ENCODE results near the gene CARD8. TPM values are rescaled to one million over a fixed set of nuclear protein-coding genes. Genes with fewer than 3 reads are reported as not detected.

Gene CARD8
- total and polyA plus RNA-seq, 10 donors, result 61.8 to 238 (median 161) TPM

DNA sequence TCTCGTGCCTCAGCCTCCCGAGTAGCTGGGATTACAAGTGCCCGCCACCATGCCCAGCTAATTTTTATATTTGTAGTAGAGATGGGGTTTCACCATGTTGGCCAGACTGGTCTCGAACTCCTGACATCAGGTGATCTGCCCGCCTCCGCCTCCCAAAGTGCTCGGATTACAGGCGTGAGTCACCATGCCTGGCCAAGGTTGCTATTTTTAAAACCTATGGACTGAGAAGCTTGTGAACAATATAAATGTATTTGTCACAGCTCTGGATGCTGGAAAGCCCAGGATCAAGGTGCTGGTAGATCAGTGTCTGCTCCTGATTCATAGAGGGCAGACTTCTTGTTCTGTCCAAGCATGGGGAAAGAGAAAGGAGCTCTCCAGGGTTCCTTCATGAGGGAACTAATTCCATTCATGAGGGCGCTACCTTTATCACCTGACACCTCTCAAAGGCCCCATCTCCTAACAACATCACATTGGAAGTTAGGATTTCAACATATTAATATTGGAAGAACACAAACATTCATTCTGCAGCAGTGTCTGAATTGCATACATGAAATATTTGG is 16.1 kb downstream of the CARD8 start:
- peaks cover 2 to 32% (median 13%) of the 10 kb centered on the region in 6 donors for H3K4me1 ChIP-seq
- intact Hi-C loops (cut with DNase I; ENCODE audit: low total_unique reads), result no loop called here
- no peak for TF ChIP-seq POLR2AphosphoS5 (IDR thresholded peaks at IDR 0.05)
- TF ChIP-seq, protein P1, sequence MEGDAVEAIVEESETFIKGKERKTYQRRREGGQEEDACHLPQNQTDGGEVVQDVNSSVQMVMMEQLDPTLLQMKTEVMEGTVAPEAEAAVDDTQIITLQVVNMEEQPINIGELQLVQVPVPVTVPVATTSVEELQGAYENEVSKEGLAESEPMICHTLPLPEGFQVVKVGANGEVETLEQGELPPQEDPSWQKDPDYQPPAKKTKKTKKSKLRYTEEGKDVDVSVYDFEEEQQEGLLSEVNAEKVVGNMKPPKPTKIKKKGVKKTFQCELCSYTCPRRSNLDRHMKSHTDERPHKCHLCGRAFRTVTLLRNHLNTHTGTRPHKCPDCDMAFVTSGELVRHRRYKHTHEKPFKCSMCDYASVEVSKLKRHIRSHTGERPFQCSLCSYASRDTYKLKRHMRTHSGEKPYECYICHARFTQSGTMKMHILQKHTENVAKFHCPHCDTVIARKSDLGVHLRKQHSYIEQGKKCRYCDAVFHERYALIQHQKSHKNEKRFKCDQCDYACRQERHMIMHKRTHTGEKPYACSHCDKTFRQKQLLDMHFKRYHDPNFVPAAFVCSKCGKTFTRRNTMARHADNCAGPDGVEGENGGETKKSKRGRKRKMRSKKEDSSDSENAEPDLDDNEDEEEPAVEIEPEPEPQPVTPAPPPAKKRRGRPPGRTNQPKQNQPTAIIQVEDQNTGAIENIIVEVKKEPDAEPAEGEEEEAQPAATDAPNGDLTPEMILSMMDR (IDR thresholded peaks at IDR 0.05 in 8 of 11, conservative IDR thresholded peaks at IDR 0.05 in 3 of 11), result no peak
- TF ChIP-seq POLR2A (IDR thresholded peaks at IDR 0.05), result no peak
- H3K36me3 ChIP-seq, result peaks cover 0 to 91% (median 66%) of the 10 kb centered on the region in 6 donors
- no peaks in the 10 kb centered on the region for H3K9me3 ChIP-seq
- H3K4me3 ChIP-seq, result no peak overlapping the region
- 94 to 98% (median 97%) methylated on average over 9 of the region's 9 CpGs for WGBS, 5 donors
- DNase-seq, result no peak
- H3K27me3 ChIP-seq (replicated peaks in 1 of 7), result no peaks in the 10 kb centered on the region
- H3K27ac ChIP-seq, result no peak overlapping the region

DNA sequence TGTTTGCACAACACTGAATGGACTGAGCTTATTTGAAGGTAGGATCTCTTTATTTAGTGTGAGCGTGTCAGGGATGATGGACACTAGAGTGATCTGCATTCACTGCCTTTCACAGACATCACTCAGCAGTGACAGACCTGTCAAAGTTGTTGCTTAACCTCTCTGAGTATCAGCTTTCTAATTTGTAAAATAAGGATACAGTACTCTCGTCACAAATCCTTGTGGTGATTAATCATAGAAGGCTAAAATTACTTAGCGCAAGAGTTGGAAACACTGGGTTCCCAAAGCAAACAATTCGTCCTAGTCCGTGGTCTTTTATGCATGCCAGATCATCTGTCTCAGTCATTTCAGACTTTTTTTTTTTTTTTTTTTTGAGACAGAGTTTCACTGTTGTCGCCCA is 16.6 kb downstream of the CARD8 start:
- Histone ChIP-seq H3K4me1 (peaks cover 0 to 26% (median 9%) of the 10 kb centered on the region in 6 donors), H3K36me3 (peaks cover 0 to 96% (median 70%) of the 10 kb centered on the region in 6 donors), H3K4me3 (no peak overlapping the region), H3K9me3 (no peaks in the 10 kb centered on the region), H3K27me3 (replicated peaks in 1 of 7) (no peaks in the 10 kb centered on the region), H3K27ac (no peak overlapping the region)
- intact Hi-C loops (cut with DNase I; ENCODE audit: low total_unique reads), result no loop called here
- TF ChIP-seq, protein P1 (IDR thresholded peaks at IDR 0.05 in 8 of 11, conservative IDR thresholded peaks at IDR 0.05 in 3 of 11), result no peak
- TF ChIP-seq POLR2A (IDR thresholded peaks at IDR 0.05) (no peak), POLR2AphosphoS5 (IDR thresholded peaks at IDR 0.05) (no peak)
- 74 to 91% (median 88%) methylated on average over 6 of the region's 6 CpGs for WGBS, 5 donors
- no peak for DNase-seq

DNA sequence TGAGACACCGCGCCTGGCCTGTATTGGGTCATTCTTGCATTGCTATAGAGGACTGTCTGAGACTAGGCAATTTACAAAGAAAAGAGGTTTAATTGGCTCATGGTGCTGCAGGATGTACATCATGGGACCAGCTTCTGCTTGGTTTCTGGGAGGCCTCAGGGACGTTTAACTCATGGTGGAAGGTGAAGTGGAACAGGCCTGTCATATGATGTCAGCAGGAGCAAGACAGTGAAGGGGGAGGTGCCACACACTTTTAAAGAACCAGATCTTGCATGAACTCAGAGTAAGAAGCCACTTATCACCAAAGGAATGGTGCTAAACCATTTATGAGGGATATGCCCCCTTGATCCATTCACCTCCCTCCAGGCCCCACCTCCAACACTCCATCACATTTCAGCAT is 18.7 kb downstream of the CARD8 start:
- Histone ChIP-seq H3K9me3 (no peaks in the 10 kb centered on the region), H3K4me1 (peaks cover 0 to 16% (median 6%) of the 10 kb centered on the region in 6 donors), H3K4me3 (no peak overlapping the region), H3K27me3 (replicated peaks in 1 of 7) (no peaks in the 10 kb centered on the region), H3K36me3 (peaks cover 7 to 100% (median 84%) of the 10 kb centered on the region in 6 donors), H3K27ac (no peak overlapping the region)
- TF ChIP-seq POLR2A (IDR thresholded peaks at IDR 0.05), result no peak
- TF ChIP-seq POLR2AphosphoS5 (IDR thresholded peaks at IDR 0.05), result no peak
- TF ChIP-seq, protein P1 (IDR thresholded peaks at IDR 0.05 in 8 of 11, conservative IDR thresholded peaks at IDR 0.05 in 3 of 11), result no peak
- WGBS, 5 donors, result 64 to 81% (median 75%) methylated on average over 3 of the region's 3 CpGs
- intact Hi-C loops (cut with DNase I; ENCODE audit: low total_unique reads), result no loop called here
- DNase-seq, result no peak

DNA sequence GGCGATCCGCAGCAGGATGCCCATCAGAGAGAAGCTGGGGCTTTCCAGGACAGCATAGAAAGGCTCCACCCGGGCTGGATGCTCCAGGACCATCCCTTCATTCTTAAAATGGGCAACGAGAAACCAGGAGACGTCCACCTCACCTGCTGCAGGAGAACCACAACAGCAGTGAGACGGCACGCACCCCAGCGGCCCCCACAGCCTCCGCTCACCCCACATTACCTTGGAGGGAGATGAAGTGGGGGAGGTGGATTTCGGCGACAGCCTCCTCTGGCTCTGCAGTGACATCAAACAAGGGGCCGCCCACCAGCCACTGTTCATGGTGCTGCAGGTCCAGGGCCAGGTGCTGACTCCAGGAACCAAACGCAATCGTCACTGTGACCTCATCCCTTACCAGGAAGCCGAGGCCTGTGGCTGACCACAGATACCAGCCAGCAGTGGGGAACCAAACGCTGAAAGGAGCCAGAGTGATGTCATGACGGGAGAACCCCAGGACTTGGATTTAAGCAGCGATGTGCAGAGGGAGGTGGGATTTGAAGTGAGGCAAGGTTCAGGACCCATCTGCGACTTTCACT is 25.1 kb downstream of the CARD8 start:
- Histone ChIP-seq H3K4me3 (no peak overlapping the region), H3K4me1 (no peaks in the 10 kb centered on the region), H3K27ac (no peak overlapping the region), H3K9me3 (no peaks in the 10 kb centered on the region), H3K27me3 (replicated peaks in 1 of 7) (no peaks in the 10 kb centered on the region), H3K36me3 (peaks cover 7 to 100% (median 95%) of the 10 kb centered on the region in 6 donors)
- TF ChIP-seq POLR2AphosphoS5 (IDR thresholded peaks at IDR 0.05) (peak; percentile 5 to 62 (median 23)), POLR2A (IDR thresholded peaks at IDR 0.05) (no peak)
- TF ChIP-seq, protein P1 (IDR thresholded peaks at IDR 0.05 in 8 of 11, conservative IDR thresholded peaks at IDR 0.05 in 3 of 11), result no peak
- intact Hi-C loops (cut with DNase I; ENCODE audit: low total_unique reads), result no loop called here
- 76 to 87% (median 81%) methylated on average over 15 to 19 of the region's 19 CpGs for WGBS, 5 donors
- DNase-seq, result no peak

All from spleen (tissue), 11 donors.